A172 (cell line): ENCODE measurements around the gene JOSD2. TPM values are rescaled to one million over a fixed set of nuclear protein-coding genes. Genes with fewer than 3 reads are reported as not detected.

Experiments
- DNase-seq: peaks from one replicate; pipeline ENCODE4 v3.0.0-alpha.2; 2015; ENCODE audit warnings: low spot score
- total RNA-seq: library from RNA; depleted of rRNA; stranded (reverse); fragments of >200 nt; shearing (Covaris generic); gene quantifications from 2 replicates; pipeline ENCODE4 v1.2.3, GENCODE V29; 2014; rRNA removed

Gene JOSD2, protein sequence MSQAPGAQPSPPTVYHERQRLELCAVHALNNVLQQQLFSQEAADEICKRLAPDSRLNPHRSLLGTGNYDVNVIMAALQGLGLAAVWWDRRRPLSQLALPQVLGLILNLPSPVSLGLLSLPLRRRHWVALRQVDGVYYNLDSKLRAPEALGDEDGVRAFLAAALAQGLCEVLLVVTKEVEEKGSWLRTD
- 38.4 and 44.4 TPM in 2 replicates for total RNA-seq

DNA sequence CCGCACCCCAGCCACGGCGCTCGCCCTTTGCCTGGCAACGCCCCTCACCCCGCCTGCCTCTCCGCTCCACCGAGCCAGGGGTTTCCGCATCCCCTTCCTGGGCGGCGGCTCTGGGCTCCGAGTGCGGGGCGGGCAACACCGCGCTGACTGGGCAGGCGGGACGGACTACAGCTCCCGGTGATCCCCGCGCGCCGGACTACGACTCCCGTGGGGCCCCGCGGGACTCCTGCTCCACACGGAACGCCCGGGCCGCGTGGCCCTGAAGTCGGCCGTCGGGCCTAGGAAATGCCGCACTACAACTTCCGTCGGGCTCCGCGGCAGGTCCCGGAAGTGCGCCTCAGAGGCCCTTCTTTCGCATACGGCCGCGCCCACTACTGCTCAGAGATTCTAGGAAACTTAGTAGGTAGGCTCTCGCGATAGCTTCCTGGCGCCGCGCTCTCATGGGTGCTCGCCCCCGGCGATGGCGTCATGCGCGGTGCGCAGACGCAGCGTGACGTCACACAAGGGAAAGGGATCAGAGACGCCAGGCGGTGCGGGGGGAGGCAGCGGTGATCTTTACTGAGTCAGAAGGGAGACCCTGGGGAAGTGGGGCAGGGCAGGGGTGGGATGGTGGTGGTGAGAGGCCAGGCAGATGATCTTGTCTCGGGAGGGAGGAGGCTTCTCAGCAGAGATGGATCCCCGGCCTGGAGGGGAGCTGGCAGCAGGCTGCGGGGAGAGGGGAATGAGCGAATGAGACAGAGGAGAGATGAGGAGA is at the start of gene JOSD2:
Gene JOSD2 (minus strand): TSS at position 123 of the 754 bp plus-strand sequence. CDS start 760 bp downstream, outside the sequence.
- peak; percentile 99 for DNase-seq

DNA sequence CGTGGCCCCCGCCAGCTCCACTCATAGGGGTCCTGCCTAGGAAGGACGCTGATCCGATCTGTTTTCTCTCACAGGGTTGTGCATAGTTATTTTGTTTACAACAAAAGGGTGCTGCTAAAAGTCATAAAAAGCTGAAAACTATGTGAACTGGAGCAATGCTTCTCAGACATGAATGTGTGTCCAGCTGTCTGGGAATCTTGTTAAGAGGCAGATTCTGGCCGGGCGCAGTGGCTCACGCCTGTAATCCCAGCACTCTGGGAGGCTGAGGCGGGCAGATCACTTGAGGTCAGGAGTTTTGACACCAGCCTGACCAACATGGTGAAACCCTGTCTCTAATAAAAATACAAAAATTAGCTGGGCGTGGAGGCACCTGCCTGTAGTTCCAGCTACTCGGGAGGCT is 48.6 kb upstream of the JOSD2 start:
- no peak for DNase-seq

DNA sequence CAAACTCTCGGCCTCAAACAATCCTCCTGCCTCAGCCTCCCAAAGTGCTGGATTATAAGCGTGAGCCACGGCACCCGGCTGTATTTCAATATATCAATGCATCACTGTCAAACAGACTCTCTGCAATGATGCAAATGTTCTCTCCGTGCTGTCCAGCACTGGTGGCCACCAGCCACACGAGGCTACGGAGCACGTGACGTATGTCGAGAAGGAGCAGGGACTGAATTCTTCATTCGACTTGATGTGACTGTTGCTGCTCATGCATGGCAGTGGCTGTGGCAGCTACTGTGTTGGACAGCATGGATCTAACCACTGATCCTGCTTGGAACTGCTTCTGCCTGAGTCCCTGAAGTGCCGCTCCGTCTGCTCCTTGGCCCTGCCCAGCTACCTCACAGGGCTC is 47.5 kb upstream of the JOSD2 start:
- no peak for DNase-seq

DNA sequence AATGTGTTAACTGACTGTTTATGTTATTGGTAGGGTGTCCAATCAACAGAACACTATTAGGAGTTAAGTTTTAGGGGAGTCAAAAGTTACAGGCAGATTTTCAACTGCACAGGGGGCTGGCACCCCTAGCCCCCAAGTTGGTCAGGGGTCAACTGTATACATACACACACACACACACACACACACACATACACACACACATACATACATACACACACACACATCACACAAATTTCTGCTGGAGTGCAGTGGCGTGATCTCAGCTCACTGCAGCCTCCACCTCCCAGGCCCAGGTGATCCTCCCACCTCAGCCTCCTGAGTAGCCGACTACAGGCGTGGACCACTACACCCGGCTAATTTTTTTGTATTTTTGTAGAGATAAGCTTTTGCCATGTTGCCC is 47.0 kb upstream of the JOSD2 start:
- no peak for DNase-seq

DNA sequence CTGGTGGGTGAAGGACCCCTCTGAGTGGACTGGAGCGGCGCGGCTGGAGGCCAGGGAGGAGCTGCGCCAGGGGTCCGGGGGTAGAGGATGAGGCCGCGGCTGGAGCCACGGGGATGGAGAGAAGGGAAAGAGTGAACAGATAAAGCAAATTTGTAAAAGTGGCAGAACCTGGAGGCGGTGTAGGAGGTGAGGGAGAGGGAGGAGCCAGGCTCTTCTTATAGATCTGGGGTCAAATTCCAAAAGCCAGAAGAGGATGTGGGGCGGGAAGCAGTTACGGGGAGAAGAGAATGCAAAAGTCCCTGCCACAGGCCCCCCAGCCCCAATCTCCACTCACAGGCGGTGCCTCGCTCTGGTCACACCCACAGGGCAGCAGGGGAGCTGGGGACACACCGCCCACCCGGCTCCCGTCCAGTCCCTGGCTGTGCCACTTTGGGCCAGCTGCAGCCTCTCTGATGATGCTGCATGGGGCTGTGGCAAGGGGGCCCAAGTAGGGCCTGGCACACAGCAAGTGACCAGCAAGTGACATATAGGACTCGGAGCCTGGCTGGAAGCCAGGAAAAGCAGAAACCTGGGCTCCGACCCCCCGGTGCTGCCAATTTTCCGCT is 46.1 kb upstream of the JOSD2 start:
- no peak for DNase-seq

DNA sequence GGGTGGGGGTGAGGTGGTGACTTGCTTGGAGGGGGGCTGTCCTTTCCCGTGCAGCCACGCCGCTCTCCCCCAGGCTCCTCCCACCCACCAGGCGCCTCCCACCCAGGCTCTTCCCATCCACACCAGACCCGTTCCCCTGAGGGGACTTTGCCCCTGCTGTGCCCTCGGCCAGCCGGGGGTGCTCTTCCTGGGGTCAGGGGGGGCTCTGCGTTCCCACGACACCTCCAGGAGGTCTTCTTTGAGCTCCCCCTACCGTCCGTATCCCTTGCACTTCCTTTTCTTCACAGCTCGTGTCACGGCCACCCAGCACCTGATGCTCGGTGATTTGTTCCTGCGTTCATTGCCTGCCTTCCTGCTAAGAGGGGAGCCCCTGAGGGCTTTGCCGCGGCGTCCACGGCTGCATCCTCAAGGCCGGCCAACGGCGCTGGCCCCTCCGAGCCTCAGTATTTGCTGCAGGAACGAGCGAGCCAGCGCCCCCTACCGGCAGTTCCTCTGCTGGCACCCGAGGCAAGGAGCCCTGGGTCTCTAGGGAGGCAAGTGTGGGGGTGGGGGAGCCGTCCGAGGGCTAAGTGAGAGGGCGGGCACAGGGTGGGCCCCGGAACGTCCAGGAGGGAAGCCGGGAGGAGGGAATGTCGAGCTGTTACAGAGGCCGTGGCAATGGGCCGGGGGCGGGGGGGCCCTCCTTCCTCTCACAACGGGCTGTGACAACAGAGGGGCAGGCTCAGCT is 45.5 kb upstream of the JOSD2 start:
- peak; percentile 48 for DNase-seq

DNA sequence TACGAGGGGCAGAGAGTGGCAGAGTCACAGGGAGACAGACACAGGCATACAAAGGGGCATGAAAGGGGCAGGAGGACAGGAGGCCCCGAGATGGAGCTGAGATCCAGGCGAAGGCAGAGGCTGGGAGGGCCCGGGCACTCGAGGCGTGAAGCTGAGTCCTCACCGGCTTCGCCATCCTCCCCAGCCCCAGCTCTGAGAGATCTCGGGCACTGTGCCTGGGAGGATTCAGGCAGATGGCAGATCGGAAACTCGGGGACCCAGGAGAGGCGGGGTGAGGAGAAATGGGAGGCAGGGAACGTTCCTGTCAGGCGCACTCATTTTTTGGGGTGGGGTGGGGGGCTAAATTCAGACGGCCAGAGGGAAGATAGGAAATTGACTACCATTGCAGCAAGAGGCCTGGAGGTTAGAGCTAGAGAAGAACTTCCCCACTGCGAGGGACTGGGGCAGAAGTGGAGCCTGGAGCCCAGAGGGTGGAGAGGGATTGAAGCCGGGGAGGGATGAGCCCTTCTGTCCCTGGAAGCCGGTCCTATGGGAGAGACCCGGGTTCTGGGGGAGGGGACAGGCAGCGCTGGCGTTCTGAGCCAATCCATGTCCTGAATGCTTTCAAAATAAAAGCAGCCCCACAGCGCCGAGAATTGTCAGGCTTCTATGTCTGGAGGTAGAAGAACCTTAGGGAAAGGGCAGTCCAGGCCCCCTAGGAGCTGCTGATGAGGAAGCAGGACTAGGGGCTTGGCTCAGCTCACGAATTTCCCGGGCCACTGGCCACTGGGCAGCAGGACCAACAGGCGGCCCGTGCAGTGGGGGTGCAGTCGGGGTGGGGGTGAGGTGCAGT is 44.7 kb upstream of the JOSD2 start:
- DNase-seq = no peak

DNA sequence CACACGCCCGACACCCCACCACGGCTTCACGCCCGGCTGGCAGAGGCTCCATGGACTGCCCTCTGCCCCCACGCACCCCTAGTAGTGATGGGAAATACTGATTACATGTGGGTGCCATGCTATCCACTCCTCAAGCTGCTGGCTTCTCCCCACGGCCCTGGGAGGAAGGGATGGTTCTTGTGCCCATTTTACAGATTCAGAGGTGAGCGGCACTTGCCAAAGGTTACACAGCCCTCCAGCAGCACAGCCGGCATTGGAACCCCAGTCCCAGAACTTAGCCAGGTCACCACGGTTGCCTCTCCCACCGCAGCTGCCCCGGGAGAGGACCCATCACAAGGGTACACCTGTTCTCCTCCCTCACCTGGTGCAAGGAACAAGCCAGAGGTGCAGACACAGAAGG is 44.0 kb upstream of the JOSD2 start:
- no peak for DNase-seq

DNA sequence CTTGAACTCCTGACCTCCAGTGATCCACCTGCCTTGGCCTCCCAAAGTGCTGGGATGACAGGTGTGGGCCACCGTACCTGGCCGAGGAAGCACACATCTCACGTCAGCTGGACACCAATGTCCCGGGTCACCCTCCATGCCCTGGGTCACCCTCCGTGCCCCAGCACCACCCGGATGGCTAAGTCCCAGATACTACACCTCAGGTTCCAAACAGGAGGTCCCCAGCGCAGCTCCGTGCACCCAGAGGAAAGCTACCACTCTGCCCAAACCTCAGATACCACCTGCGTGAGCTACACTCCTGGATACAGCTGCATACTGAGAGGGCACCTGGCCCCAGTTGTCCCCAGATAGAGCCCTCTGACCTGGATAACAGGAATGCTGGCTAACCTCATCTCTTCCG is 43.2 kb upstream of the JOSD2 start:
- no peak for DNase-seq

DNA sequence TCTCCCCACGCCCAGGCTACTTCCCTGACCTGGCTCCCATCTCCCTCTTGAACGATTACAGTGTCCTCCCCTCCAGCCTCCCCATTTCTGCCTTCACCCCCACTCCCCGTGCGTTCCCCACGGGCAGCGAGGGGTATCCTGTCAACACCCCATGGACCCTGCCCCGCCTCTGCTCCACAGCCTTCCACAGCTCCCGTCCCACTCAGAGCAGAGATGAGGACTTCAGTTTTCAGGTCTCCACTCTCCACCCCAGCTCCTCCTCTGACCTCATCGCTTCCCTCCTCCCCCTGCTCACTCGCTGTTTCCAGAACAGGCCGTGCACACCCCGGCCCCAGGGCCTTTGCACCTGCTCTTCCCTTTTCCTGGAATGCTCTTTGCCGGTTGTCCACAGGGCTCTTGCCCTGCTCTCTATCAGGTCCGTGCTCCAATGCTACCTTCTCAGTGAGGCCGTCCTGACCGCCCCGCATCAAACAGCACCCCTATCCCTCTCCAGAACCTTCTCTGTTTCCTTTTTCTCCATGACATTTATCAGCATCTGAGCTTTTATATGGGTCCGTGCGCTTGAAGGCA is 42.2 kb upstream of the JOSD2 start:
- DNase-seq = no peak

DNA sequence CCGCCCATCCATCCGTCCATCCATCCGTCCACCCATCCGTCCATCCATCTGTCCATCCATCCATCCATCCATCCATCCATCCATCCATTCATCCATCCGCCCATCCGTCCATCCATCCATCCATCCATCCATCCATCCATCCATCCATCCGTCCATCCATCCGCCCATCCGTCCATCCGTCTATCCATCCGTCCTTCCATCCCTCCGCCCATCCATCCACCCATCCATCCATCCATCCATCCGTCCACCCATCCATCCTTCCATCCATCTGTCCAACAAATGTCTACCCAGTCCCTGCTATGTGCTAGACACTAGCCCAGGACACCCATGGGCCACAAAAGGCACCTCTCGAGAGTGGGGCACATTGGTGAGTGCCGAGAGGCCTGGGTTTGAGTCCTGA is 41.5 kb upstream of the JOSD2 start:
- DNase-seq = no peak

DNA sequence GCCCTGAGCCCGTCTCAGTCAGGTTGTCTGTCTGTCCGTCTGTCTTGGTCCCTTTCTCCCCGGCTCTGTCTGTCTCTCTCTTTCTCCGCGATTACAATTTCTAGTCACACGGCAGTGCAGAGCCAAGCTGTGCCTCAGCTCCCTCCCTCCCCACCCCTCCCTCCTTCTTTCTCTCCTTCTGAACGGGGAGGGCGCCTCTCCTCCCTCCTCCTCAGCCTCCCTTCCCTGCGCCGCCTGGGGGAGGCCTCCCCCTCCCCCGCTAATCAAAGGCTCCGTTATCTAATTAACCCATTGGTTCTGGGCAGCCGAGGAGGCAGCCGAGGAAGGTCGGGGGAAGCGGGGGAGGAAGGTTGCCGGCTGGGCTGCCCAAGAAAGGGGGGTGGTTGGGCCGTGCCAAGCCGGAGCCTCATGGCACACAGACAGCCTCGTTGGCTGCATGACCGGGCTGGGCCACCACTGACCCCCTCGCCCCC is 40.8 kb upstream of the JOSD2 start:
- DNase-seq = no peak

DNA sequence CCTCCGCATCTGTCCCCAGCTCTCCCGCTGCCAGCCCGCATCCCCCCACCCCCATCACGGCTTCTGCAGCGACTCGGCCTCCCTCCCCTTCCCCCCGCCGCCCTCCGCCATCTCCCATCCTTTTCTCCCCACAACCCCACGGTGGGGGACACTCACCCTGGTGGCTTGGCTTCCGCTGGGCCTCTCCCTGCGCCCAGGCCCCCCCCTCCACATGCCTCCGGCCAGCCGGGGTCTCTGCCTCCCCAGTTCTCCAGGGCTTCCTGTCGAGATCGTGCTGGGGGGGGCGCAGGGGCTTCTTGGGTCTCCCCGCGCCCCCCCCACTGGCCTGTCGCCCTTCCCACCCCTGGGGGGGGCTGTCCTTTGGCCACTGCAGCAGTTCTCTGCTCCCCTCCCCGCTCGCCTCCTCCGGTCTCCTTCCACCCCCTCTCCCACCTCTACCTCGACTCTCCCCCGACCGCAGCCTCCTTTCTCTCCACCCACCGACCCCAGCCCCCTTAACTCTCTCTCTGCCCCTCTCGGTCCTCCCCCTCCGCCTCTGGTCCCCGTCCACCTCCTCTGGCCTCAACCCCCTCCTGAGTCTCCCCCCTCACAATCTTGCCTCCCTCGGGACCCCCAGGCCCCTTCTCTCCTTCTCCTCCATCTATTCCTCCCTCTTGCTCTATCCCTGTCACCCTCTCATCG is 40.2 kb upstream of the JOSD2 start:
- no peak for DNase-seq

DNA sequence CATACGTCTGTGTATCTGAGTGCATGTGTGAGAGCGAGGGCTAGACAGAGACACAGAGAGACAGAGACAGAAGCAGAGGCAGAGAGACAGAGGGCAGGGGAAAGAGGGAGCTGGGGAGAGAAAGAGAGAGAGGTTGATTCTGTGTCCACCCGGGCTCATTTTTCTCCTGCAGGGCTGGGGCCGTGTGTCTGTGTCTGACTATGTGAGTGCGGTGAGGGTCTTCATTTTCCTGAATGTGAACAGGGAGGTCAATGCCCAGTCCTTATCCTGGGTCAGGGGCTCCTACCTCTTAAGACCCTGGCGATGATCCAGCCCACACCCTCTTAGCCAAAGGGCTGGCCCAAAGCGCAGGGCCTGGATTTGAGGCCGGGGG is 39.6 kb upstream of the JOSD2 start:
- no peak for DNase-seq

DNA sequence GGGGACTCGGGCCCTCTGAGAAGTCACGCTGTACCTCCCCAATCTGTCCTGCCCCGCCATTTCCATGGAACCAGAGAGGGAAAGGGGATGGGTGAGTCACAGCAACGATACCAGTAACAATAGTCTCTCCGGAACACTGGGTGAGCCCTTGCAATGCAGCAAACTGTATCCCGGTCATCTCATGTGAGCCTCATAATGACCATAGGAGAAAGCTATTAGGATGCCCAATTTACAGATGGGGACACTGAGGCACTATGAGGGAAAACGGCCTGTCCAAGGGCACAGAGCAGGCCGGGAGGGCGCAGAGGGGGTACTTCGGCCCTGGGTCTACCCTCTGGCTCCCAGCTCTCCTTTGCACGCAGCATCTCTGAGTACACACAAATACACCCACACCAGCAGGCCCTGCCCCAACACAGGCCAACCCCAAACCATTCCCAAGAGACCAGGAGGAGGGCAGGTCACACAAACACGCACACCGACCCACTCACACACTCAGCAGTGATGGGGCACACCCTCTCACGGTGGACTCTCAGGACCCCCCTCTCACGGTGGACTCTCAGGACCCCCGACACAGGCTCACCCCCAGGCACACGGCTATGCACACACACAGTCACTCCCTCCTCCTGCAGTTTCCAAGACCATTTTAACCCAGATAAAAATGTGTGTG is 39.1 kb upstream of the JOSD2 start:
- no peak for DNase-seq

DNA sequence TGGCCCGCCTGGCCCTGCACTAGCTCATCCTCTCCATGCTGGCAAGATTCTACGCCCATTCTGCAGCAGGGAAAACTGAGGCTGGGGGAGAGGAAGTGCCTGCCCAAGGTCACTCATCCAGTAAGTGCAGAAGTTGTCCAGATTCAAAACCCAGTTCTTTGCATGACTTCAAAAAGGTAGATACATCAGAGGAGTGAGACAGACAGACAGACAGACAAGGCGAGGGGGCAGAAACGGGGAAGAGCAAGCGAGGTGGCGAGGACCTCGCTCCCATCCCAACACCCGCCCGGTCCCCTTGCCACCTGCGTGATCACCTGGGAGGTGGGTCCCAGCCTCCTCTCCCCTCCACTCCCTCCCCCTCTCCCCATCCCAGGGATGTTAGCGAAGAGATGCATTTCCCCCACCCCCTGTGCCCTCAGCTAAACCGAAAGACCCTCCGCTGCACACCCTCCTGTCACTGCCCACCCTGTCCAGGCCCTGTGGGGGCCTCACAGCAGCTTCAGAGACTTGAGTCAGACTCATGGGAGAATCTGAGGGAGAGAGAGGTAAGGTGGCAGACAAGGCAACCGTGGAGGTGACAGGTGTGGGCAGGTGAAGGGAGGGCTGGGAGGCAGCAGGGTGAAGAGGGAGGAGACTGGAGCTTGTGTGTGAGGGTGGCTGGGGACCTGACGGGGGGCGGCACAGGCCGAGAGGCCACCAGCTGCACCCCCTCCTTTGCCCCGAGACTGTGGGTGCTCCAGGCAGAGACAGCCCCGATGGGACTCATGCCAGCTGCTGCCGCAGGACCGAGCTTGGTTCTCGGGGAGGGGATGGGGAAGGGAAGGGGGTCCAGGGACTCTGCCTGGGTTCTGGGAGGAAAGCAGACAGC is 38.3 kb upstream of the JOSD2 start:
- DNase-seq = no peak

DNA sequence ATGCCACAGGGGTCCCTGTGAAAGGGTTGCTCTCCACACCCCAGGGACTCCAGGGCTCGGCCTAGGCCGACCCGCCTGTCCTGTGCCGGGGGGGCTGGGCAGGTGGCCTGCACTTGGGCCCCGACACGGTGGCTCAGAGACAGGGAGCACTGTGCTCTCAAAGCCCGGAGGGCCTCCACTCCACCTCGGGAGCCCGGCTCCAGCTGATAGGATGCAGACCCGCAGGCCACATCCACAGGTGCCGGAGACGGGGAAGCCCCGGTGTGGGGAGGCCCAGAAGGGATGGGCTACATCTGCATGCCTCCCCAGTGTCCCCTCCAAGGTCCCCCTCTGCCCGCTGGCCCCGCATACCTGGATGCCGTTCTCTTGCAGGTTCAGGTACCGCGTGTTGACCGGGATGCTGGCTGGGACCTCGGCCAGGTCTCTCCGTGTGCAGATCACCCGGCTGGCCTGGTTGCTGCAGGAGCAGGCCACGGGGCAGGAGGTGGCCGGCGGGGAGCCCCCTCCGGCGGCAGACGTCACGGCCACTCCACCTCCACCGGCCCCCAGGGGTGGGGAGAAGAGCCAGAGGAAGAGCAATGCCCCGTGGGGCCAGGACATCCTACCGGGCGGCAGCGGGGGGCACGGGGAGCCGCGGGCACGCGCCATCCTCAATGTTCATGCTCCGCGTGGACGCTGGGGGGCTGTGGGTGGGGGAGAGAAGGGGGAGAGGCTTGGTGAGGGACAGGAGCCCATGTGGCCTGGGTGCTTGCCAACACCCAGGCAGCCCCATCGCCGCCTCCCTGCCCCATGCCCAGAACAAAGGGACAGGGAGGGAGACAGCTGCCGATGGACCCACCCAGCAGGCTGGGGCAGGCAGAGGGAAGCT is 37.4 kb upstream of the JOSD2 start:
- DNase-seq = no peak
